ENCODE data around the gene RECQL5.

RECQL5 gene

DNA sequence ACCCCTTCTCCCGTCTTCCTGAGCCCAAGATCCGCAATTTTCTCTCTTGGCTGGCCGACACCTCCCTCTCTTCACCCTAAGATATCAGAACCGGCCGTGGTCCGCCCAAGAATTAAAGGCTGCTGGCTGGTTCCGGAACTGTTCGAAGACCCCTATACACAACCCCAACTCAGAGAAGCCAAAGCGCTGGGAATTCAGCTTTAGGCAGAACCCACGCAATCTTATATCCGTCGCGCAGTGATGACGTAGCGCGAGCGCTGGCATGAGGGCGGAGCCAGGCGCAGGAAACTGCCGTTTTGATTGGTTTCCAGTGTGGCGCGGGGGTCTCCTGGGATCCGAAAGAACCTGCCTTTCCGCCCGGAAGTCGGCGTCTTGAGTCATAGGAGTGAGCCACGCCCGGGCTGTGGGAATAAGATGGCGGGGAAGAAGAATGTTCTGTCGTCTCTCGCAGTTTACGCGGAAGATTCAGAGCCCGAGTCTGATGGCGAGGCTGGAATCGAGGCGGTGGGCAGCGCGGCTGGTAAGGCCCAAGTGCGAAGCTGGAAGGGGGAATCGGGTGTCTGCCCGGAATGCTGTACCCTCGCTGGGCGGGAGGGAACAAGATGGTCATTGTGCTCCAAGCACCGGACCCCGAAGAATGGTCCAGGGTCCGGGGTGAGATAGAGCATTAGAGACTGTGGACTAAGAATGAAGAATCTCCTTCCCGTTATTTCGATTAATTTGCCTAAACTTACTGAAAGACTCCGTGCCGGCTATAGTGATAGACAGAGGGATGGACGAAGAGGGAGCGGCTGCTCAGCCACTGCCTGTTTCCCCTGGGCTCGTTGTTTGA, at the start of gene RECQL5, which contains the start of gene SAP30BP:
TSS of gene RECQL5 (minus strand) at position 196 of the 832 bp plus-strand sequence. CDS start 597 bp downstream, outside the sequence.
TSS of gene SAP30BP (plus strand) at position 380 of the 832 bp plus-strand sequence. CDS start at position 415, 35 bp downstream.
- Mint-ChIP-seq H3K9me3 (no peaks in the 10 kb centered on the region), H3K4me1 (peaks cover 27% of the 10 kb centered on the region), H3K27ac (peak within 1 kb of the TSS; percentile 67), H3K4me3 (peak within 1 kb of the TSS; percentile 32), H3K36me3 (peaks cover 18% of the 10 kb centered on the region), H3K27me3 (no peaks in the 10 kb centered on the region)
- DNase-seq (ENCODE audit: low spot score in 2 of 2) (peak; percentile 85 to 94), ATAC-seq (ENCODE audit: low read depth) (peak; percentile 73)

DNA sequence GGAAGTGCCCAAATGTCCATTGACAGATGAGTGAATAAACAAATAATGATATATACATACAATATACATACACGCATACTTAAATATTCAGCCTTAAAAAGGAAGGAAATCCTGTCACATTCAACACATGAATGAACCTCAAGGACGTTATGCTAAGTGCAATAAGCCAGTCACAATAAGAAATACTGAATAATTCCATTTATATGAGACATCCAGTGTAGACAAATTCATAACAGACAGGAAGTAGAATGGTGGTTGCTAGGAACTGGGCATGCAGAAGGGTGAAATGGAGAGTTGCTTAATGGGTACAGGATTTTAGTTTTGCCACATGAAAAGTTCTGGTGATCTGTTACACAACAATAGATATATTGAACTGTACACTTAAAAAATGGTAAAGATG, 45.5 kb upstream of the RECQL5 start:
- Mint-ChIP-seq H3K27me3 (peaks cover 2% of the 10 kb centered on the region), H3K27ac (no peak overlapping the region), H3K4me3 (no peak overlapping the region), H3K4me1 (no peaks in the 10 kb centered on the region), H3K36me3 (no peaks in the 10 kb centered on the region), H3K9me3 (no peaks in the 10 kb centered on the region)
- DNase-seq (ENCODE audit: low spot score in 2 of 2) (no peak), ATAC-seq (ENCODE audit: low read depth) (no peak)

DNA sequence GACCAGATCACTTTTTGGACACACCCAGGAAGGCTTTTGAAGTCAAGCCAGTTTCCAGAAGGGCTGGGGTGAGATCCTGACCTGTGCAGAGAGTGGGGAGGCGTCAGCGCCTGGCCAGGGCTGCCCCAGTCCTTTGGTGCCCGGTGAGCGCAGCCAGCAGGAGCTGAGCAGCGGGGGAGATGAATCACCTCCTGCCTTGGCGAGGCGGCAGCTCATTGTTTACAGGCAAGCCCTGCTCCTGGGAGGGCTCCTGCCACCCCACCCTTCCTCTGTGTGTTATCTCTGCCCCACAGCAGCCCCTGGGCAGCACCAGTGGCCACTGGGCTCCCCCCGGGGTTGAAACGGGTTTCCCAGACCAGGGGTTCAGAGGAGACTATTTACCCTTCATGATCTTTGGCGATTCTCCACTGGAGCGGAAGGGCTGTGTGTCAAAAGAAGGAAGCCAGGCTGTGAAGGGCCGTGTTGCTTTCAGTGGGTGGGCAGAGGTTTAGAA, 40.2 kb upstream of the RECQL5 start:
- Mint-ChIP-seq H3K9me3 (no peaks in the 10 kb centered on the region), H3K36me3 (peaks cover 24% of the 10 kb centered on the region), H3K4me1 (no peaks in the 10 kb centered on the region), H3K4me3 (no peak overlapping the region), H3K27ac (no peak overlapping the region), H3K27me3 (no peaks in the 10 kb centered on the region)
- DNase-seq (ENCODE audit: low spot score in 2 of 2) (no peak), ATAC-seq (ENCODE audit: low read depth) (no peak)

DNA sequence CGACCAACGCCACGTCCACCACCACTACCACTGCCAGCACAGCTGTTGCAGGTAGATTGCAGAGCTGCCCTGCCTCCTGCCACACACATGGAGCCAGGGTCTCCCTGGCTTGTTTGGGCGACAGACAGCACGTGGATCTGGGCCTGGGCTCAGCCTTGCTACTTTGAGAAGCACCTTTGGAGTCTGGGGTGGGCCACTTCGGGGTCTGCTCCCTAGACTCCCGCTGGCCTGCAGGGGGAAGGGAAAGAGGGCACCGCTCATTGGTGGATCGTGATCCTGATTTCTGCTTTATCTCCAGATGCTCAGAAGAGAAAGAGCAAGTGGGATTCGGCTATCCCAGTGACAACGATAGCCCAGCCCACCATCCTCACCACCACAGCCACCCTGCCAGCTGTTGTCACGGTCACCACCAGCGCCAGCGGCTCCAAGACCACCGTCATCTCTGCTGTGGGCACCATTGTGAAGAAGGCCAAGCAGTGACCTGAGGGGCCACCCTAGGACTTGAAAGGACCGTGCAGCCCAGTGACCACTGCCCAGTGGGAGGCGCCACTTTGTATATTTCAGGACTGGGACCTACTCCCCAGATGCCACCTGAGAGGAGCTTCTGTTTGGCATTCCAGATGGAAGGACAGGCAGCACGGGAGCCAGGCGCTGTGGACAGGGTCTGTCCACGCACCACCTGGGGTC, 39.2 kb upstream of the RECQL5 start:
- H3K27ac Mint-ChIP-seq, result no peak overlapping the region
- no peak overlapping the region for H3K4me3 Mint-ChIP-seq
- ATAC-seq (ENCODE audit: low read depth) (no peak), DNase-seq (ENCODE audit: low spot score in 2 of 2) (no peak)
- peaks cover 29% of the 10 kb centered on the region for H3K36me3 Mint-ChIP-seq
- H3K4me1 Mint-ChIP-seq, result no peaks in the 10 kb centered on the region
- no peaks in the 10 kb centered on the region for H3K27me3 Mint-ChIP-seq
- H3K9me3 Mint-ChIP-seq, result no peaks in the 10 kb centered on the region

DNA sequence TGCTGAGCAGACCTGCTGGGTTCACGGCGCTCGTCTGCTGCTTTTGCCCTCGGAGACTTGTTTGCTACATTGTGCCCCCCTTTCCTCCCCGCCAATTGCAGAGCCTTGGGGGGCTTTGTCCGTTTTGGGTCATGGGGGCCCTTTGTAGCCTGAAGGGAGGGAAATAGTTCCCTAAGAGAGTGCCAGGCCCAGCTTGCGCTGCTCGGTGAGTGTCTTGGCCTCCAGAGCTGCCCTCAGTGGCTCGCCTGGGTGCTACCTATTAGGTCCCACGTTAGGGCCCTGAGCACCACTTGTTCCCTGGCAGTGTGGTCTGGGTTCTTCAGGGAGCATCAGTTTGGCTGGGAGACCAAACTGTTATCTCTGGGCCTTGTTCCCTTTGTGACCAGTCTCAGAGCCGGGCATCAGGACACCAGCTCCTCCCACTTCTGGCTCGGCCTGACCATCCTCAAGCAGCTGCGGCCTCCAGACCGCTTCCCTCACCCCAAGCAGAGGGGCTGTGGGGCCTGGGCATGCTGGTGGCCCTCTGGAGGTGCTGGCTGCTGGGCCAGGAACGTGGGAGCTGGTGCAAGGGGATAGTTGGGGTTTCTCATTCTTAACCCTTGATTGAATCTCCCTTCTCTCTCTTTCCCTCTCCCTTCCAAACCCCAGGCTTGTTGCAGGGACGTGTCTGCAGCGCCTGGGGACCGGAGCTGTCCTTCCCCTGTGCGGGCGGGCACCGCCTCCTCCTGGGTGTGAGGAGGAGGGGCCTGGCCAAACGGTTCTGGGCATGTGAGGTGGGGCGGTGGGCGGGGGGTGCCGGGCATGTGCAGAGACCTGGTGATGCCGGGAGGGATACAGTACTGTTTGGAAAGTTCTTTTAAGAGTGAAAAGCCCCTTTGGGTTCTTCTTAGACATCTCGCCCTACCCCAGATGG, 38.3 kb upstream of the RECQL5 start:
- DNase-seq (ENCODE audit: low spot score in 2 of 2) (no peak), ATAC-seq (ENCODE audit: low read depth) (no peak)
- H3K4me3 Mint-ChIP-seq, result no peak overlapping the region
- H3K27me3 Mint-ChIP-seq, result no peaks in the 10 kb centered on the region
- no peaks in the 10 kb centered on the region for H3K9me3 Mint-ChIP-seq
- H3K27ac Mint-ChIP-seq, result no peak overlapping the region
- peaks cover 37% of the 10 kb centered on the region for H3K36me3 Mint-ChIP-seq
- no peaks in the 10 kb centered on the region for H3K4me1 Mint-ChIP-seq

DNA sequence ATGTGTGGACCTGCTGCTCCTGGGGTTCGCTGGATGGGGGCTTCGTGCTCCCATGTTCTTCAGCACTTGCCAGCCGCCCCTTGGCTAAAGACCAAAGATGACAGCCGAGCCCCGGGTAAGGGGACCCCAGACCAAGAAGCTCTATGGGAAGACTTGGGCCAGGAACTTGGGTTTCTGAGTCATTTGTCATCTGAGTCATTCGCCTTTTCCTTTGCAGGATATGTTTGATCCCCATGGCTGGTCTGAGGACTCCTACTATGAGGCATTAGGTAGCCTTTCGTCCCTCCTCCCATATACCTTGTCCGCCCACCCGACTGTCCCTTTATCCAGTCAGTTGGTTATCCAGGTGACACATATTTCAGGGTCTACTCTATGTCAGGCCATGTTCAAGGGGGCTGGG, 36.6 kb upstream of the RECQL5 start:
- Mint-ChIP-seq H3K27me3 (no peaks in the 10 kb centered on the region), H3K36me3 (peaks cover 41% of the 10 kb centered on the region), H3K4me1 (no peaks in the 10 kb centered on the region), H3K9me3 (no peaks in the 10 kb centered on the region), H3K27ac (no peak overlapping the region), H3K4me3 (no peak overlapping the region)
- DNase-seq (ENCODE audit: low spot score in 2 of 2) (no peak), ATAC-seq (ENCODE audit: low read depth) (no peak)

DNA sequence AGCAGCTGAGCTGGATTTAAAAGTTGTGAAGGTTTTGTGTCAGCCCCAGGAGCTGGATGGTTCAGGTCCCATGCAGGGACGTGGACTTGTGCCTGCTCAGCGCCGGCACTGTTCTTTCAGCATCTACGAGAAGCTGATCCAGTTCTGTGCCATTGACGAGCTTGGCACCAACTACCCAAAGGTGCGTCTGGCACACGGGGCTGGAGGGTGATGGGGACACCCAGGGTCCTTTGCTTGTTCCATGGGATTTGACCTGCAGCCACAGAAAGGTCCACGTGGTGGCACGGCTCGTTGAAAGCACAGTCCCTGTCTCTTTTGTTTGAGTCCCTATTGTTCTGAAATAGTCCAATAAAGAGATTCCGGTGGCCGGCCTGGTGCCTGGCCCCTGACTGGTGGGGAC, 36.2 kb upstream of the RECQL5 start:
- Mint-ChIP-seq H3K27ac (no peak overlapping the region), H3K27me3 (no peaks in the 10 kb centered on the region), H3K9me3 (no peaks in the 10 kb centered on the region), H3K36me3 (peaks cover 41% of the 10 kb centered on the region), H3K4me1 (no peaks in the 10 kb centered on the region), H3K4me3 (no peak overlapping the region)
- DNase-seq (ENCODE audit: low spot score in 2 of 2) (no peak), ATAC-seq (ENCODE audit: low read depth) (no peak)

DNA sequence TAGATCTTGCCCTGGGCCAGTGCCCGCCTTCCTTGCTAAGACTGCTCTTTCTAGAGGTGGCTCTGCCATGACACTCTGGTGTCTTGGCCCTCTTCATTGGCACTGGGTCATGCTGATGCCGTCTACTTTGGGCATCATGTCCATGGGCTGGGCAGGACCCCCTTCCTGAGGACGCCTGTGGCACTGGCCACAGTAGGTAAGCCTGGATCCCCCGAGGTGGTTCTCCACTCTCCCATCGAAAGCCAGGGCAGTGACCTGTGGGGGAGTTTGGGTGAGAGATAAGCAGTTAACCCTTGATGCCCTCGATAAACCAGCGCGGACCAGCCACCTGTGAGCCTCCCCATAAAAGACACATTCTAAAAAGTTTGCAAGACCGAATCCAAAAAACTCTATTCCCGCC, 34.3 kb upstream of the RECQL5 start:
- Mint-ChIP-seq H3K27ac (no peak overlapping the region), H3K9me3 (no peaks in the 10 kb centered on the region), H3K4me1 (no peaks in the 10 kb centered on the region), H3K4me3 (no peak overlapping the region), H3K27me3 (no peaks in the 10 kb centered on the region), H3K36me3 (peaks cover 40% of the 10 kb centered on the region)
- ATAC-seq (ENCODE audit: low read depth) (no peak), DNase-seq (ENCODE audit: low spot score in 2 of 2) (no peak)

DNA sequence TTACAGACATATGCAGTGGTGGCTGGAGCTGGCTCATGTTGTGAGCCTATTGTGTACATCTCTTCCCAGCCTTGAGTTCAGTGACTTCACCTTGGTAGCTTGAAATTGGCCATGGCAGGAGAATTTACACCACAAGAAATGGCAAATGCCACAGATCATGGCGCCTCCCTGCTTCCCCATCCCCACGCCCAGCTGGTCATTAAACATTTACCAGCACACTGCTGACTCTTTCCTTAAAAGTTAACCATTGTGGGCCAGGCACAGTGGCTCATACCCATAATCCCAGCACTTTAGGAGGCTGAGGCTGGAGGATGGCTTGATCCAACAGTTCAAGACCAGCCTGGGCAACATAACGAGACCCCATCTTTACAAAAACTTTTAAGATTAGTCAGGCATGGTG, 31.7 kb upstream of the RECQL5 start:
- DNase-seq (ENCODE audit: low spot score in 2 of 2) (no peak), ATAC-seq (ENCODE audit: low read depth) (no peak)
- H3K36me3 Mint-ChIP-seq, result peaks cover 38% of the 10 kb centered on the region
- no peak overlapping the region for H3K4me3 Mint-ChIP-seq
- H3K9me3 Mint-ChIP-seq, result no peaks in the 10 kb centered on the region
- H3K27me3 Mint-ChIP-seq, result no peaks in the 10 kb centered on the region
- H3K27ac Mint-ChIP-seq, result no peak overlapping the region
- H3K4me1 Mint-ChIP-seq, result no peaks in the 10 kb centered on the region

DNA sequence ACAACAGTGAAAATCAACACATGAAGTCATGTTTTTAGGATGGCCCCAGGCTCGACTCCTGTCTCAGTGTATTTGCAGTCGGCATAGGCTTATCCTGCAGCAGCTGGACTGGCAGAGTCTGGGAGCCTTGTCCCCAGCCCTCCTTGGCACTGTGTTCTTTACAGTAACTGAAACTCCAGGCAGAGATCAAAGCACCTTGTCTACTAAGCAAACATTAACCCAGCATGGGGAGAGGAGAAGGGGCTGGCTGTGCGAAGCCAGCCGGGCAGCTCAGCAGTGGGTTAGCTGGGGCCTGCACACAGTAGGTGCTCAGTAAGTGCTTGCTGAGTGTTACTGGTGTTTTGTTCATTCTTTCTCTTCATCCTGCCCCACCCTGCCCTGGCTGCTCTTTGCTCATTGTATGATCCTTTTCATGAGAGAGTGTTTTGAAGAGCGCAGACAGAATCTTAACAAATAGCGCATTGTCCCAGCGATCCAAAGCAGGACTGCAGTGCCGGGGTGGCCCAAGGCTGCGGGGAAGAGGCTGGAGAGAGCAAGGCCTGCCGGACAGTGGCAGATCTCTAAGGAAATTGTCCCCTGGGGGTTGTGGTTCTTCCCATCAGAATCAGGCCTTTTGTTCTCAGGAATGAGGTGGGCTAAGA, 30.8 kb upstream of the RECQL5 start:
- Mint-ChIP-seq H3K27ac (no peak overlapping the region), H3K4me3 (no peak overlapping the region), H3K4me1 (no peaks in the 10 kb centered on the region), H3K27me3 (no peaks in the 10 kb centered on the region), H3K36me3 (peaks cover 39% of the 10 kb centered on the region), H3K9me3 (no peaks in the 10 kb centered on the region)
- DNase-seq (ENCODE audit: low spot score in 2 of 2) (no peak), ATAC-seq (ENCODE audit: low read depth) (no peak)

DNA sequence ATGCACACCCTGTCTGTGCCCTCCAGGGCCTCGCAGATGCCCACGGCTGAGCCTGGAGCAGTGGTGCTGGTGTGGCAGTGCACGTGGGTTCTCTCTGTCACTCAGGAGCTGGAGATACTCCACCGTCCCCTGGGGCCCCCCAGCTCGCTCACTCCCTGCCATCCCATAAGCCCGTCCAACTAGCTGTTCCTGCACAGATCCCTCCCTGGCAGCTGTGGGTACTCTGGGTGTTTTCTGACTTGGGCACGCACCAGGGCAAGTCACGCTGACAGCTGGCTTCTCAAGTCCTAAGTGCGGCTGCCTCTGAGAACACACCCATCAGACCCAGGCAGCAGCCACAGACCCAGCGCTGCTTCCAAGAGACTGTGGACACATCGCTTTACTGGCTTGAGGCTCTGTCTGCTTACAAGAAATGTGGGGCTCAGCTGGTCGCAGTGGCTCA, 28.9 kb upstream of the RECQL5 start:
- ATAC-seq (ENCODE audit: low read depth) (no peak), DNase-seq (ENCODE audit: low spot score in 2 of 2) (no peak)
- Mint-ChIP-seq H3K36me3 (peaks cover 28% of the 10 kb centered on the region), H3K4me3 (no peak overlapping the region), H3K27ac (no peak overlapping the region), H3K4me1 (peaks cover 5% of the 10 kb centered on the region), H3K27me3 (no peaks in the 10 kb centered on the region), H3K9me3 (no peaks in the 10 kb centered on the region)

DNA sequence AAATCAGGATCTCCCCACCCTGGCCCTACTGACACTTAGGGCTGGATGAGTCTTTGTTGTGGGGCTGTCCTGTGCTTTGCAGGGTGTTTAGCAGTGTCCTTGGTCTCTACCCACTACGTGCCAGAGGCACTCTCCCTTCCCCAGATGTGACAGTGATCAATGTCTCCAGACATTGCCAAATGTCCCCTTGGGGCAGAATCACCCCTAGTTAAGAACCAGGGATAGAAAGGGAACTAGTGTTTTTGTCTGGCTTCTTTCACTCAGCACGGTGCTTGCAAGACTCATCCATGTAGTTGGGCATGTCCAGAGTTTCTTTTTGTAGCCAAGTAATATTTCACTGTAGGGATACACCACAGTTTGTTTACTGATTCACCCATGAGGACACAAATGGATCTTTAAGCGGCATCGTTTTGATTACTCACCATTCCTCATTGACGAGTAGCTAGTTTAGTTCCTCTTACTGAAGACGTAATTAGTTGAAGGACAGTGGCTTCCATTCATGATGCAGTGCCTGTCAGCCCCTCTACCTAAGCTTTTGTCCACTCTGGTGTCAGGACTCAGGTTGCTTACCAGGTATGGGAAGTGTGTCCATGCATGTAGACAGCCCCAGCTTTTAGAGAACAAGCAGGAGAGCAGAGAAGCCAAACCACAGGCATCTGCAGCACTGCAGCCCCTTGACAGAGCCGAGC, 28.3 kb upstream of the RECQL5 start:
- Mint-ChIP-seq H3K4me3 (no peak overlapping the region), H3K27ac (no peak overlapping the region), H3K9me3 (no peaks in the 10 kb centered on the region), H3K36me3 (peaks cover 23% of the 10 kb centered on the region), H3K4me1 (peaks cover 6% of the 10 kb centered on the region), H3K27me3 (no peaks in the 10 kb centered on the region)
- no peak for ATAC-seq (ENCODE audit: low read depth)
- DNase-seq (ENCODE audit: low spot score in 2 of 2), result no peak

DNA sequence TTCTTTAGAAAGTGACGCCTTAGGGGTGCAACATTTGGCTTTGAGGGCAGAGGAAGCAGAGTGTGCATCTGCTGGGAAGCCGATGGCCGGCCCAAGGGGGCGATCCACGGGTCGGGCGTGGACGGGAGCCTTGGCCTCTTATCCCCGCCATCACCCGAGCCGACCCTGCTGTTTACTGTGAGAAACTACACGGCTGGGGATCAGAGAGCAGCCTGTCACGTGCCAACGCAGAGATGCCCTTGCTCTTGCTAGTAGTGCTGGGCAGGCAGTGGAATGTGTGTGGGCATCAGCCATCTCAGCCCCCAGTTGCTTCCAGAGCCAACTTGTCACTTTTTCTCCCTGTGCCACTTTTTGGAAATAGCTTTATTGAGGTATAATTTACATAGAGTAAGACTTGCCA, 27.6 kb upstream of the RECQL5 start:
- Mint-ChIP-seq H3K4me1 (peaks cover 10% of the 10 kb centered on the region), H3K4me3 (no peak overlapping the region), H3K27ac (no peak overlapping the region), H3K9me3 (no peaks in the 10 kb centered on the region), H3K36me3 (peaks cover 20% of the 10 kb centered on the region), H3K27me3 (no peaks in the 10 kb centered on the region)
- DNase-seq (ENCODE audit: low spot score in 2 of 2), result no peak
- no peak for ATAC-seq (ENCODE audit: low read depth)

Data from memory B cell (primary cell).